ENCODE data around the gene MDP1.
"Not testable (repeated sequence)": the region's sequence is repeated elsewhere in the genome, so short reads cannot be mapped to it uniquely, and the experiment has no call there.

The MDP1 gene

GRCh38 chr14:24226473-24226872 lies 10.6 kb upstream of the MDP1 start:
- no peak for DNase-seq

GRCh38 chr14:24224618-24225071 lies 8.8 kb upstream of the MDP1 start:
- DNase-seq: no peak

GRCh38 chr14:24222987-24223386 lies 7.1 kb upstream of the MDP1 start:
- not testable (repeated sequence) for DNase-seq

GRCh38 chr14:24219521-24219920 lies 3.7 kb upstream of the MDP1 start:
- DNase-seq: no peak

GRCh38 chr14:24219080-24219479 lies 3.2 kb upstream of the MDP1 start:
- no peak for DNase-seq

- DNase-seq: not testable (repeated sequence)
Measured at GRCh38 chr14:24216876-24217275, 1.0 kb upstream of the MDP1 start.

- no peak for DNase-seq
Measured at GRCh38 chr14:24216345-24216699, 456 bp upstream of the MDP1 start.

GRCh38 chr14:24213866-24214662 lies 1.8 kb downstream of the MDP1 start:
- no peak for DNase-seq

- peak; percentile 96 for DNase-seq
Measured at GRCh38 chr14:24212924-24213865, 2.7 kb downstream of the MDP1 start, which contains the start of gene CHMP4A. TSS of gene CHMP4A (minus strand) at chr14:24213488. CDS start at chr14:24213439, 49 bp downstream.

GRCh38 chr14:24211311-24211710 lies 4.6 kb downstream of the MDP1 start:
- no peak for DNase-seq

- DNase-seq: no peak
Measured at GRCh38 chr14:24207625-24208024, 8.2 kb downstream of the MDP1 start.

GRCh38 chr14:24207104-24207551 lies 8.7 kb downstream of the MDP1 start:
- DNase-seq: no peak

GRCh38 chr14:24206260-24207103 lies 9.4 kb downstream of the MDP1 start:
- no peak for DNase-seq

GRCh38 chr14:24204163-24205146 lies 11.4 kb downstream of the MDP1 start:
- no peak for DNase-seq

- DNase-seq: not testable (repeated sequence)
Measured at GRCh38 chr14:24203249-24203886, 12.5 kb downstream of the MDP1 start.

GRCh38 chr14:24202538-24202937 lies 13.3 kb downstream of the MDP1 start:
- not testable (repeated sequence) for DNase-seq

GRCh38 chr14:24198814-24199524 lies 16.9 kb downstream of the MDP1 start:
- DNase-seq: no peak

GRCh38 chr14:24197056-24197450 lies 18.8 kb downstream of the MDP1 start:
- DNase-seq: no peak

GRCh38 chr14:24196071-24197055 lies 19.5 kb downstream of the MDP1 start:
- DNase-seq: no peak

All from retina (tissue), 1 donor.